Ishikawa (cell line): ENCODE data around the gene KLRK1.

Experiments used
- EP300 ChIP-seq: IDR thresholded peaks from 2 replicates; pipeline ENCODE4 v1.6.1; 2012; ENCODE audit warnings: borderline replicate concordance
- FOXM1 ChIP-seq: IDR thresholded peaks from 2 replicates; pipeline ENCODE4 v1.6.1; 2012; ENCODE audit warnings: low read depth, borderline replicate concordance
- MAX ChIP-seq: IDR thresholded peaks from 2 replicates; pipeline ENCODE4 v1.6.1; 2012
- NFIC ChIP-seq: IDR thresholded peaks from 2 replicates; pipeline ENCODE4 v1.6.1; 2012
- REST ChIP-seq: IDR thresholded peaks from 2 replicates; pipeline ENCODE4 v1.6.1; 2012; ENCODE audit warnings: low read depth, mild to moderate bottlenecking
- TAF1 ChIP-seq: IDR thresholded peaks from 2 replicates; pipeline ENCODE4 v1.6.1; 2012; ENCODE audit warnings: low read depth, mild to moderate bottlenecking
- TEAD4 ChIP-seq: IDR thresholded peaks from 2 replicates; pipeline ENCODE4 v1.6.1; 2012
- USF1 ChIP-seq: IDR thresholded peaks from 2 replicates; pipeline ENCODE4 v1.6.1; 2012
- YY1 ChIP-seq: IDR thresholded peaks from 2 replicates; pipeline ENCODE4 v1.6.1; 2012; ENCODE audit warnings: low read depth

GRCh38 chr12:10361084-10361483, 28.8 kb downstream of the KLRK1 start:
- TF ChIP-seq NFIC (no peak), YY1 (peak; percentile 76), MAX (no peak), FOXM1 (no peak), REST (no peak), TAF1 (no peak), EP300 (no peak), TEAD4 (no peak), USF1 (no peak)
